ENCODE results near the gene C2orf66. TPM values are rescaled to one million over a fixed set of nuclear protein-coding genes. Genes with fewer than 3 reads are reported as not detected.

C2orf66 gene
- total RNA-seq, 1 experiment from 2014 or later = not detected

DNA sequence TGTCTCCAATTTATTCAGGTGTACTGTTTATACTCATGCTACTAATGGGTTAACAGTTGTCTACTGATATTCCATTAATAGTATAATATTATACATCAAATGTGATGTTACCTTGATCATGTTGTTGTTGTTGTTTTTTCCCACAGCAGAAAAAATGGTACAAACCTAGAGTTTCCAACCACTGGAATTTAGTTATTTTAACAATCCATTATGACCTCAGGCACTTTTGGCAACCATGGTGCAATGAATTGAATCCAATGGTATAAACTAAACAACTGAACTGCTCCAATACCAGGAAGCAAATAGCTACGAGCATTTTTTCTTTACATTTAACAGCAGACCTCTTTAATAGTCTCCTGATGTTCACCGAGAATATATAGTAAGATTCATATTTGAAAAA is 31.0 kb upstream of the C2orf66 start:
- Histone ChIP-seq H3K4me3 (replicated peaks in 1 of 2; ENCODE audit: low read depth in 1 of 2, low read length in 2 of 2) (no peak overlapping the region), H3K27me3 (ENCODE audit: insufficient read depth, low read length) (no peaks in the 10 kb centered on the region), H3K9me2 (ENCODE audit: insufficient read depth) (no peaks in the 10 kb centered on the region), H2AFZ (ENCODE audit: low read depth, low read length, poor library complexity, severe bottlenecking) (no peak overlapping the region), H3K9me3 (ENCODE audit: control insufficient read depth in 1 of 2, insufficient read depth in 1 of 2, low read depth in 1 of 2, low read length in 2 of 2) (no peaks in the 10 kb centered on the region), H3K9ac (ENCODE audit: low read length) (no peak overlapping the region), H3K79me2 (ENCODE audit: insufficient read depth, low read length) (no peaks in the 10 kb centered on the region), H3K4me1 (ENCODE audit: control insufficient read depth in 1 of 2, insufficient read depth in 2 of 2, low read length in 2 of 2) (no peaks in the 10 kb centered on the region), H3K27ac (ENCODE audit: low read depth, low read length) (no peak overlapping the region), H3K36me3 (ENCODE audit: control insufficient read depth in 1 of 2, insufficient read depth in 2 of 2, low read length in 2 of 2) (no peaks in the 10 kb centered on the region; a peak in 2 of 4 replicates), H4K20me1 (ENCODE audit: insufficient read depth) (no peaks in the 10 kb centered on the region), H3K4me2 (ENCODE audit: low read length) (no peak overlapping the region)
- intact Hi-C loops (cut with micrococcal nuclease) = no loop called here
- ChIA-PET POLR2A (no interaction called here), RAD21 (ENCODE audit: low non-redundant PET in 1 of 2, low total read pairs in 2 of 2, uncharacterized antibody in 2 of 2, unreplicated experiment in 2 of 2) (no interaction called here), CTCF (no interaction called here)
- no TSS peak for BruUV-seq (replicated peaks)
- TF ChIP-seq SRF (IDR thresholded peaks at IDR 0.05; ENCODE audit: low read depth) (no peak), POLR2A (IDR thresholded peaks at IDR 0.05; ENCODE audit: borderline replicate concordance, extremely low read depth, insufficient read depth, insufficient read length) (no peak)
- TF ChIP-seq, protein P1, sequence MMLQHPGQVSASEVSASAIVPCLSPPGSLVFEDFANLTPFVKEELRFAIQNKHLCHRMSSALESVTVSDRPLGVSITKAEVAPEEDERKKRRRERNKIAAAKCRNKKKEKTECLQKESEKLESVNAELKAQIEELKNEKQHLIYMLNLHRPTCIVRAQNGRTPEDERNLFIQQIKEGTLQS (IDR thresholded peaks at IDR 0.05) = no peak
- DNase-seq (ENCODE audit: low read depth, low spot score) (no peak), ATAC-seq (no peak)

DNA sequence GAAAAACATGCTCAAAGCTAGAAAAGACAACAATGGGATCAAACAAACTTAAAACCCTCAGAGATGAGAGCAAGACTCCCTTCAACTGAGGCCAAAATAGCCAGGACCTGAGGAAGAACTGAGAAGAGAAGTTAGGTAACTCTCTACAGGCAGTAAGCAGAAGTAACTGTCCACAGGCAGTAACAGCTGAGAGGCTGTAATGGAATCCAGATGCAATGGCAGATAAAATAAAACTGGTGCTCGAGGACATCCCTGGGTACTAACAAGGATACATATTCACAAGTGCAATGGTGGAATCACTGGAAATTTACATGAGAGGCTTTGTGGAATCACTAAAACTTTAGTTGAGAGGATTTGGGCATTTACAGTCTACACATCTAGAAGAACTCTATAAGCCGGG is 30.4 kb upstream of the C2orf66 start:
- no TSS peak for BruUV-seq (replicated peaks)
- Histone ChIP-seq H4K20me1 (ENCODE audit: insufficient read depth) (no peaks in the 10 kb centered on the region), H3K9me3 (ENCODE audit: control insufficient read depth in 1 of 2, insufficient read depth in 1 of 2, low read depth in 1 of 2, low read length in 2 of 2) (no peaks in the 10 kb centered on the region), H3K4me2 (ENCODE audit: low read length) (no peak overlapping the region), H3K9me2 (ENCODE audit: insufficient read depth) (no peaks in the 10 kb centered on the region), H3K27me3 (ENCODE audit: insufficient read depth, low read length) (no peaks in the 10 kb centered on the region), H3K9ac (ENCODE audit: low read length) (no peak overlapping the region), H3K27ac (ENCODE audit: low read depth, low read length) (no peak overlapping the region), H3K36me3 (ENCODE audit: control insufficient read depth in 1 of 2, insufficient read depth in 2 of 2, low read length in 2 of 2) (no peaks in the 10 kb centered on the region; a peak in 2 of 4 replicates), H3K4me3 (replicated peaks in 1 of 2; ENCODE audit: low read depth in 1 of 2, low read length in 2 of 2) (no peak overlapping the region), H3K79me2 (ENCODE audit: insufficient read depth, low read length) (no peaks in the 10 kb centered on the region), H2AFZ (ENCODE audit: low read depth, low read length, poor library complexity, severe bottlenecking) (no peak overlapping the region), H3K4me1 (ENCODE audit: control insufficient read depth in 1 of 2, insufficient read depth in 2 of 2, low read length in 2 of 2) (no peaks in the 10 kb centered on the region)
- POLR2A ChIA-PET = no interaction called here
- TF ChIP-seq EGR1 (IDR thresholded peaks at IDR 0.05; ENCODE audit: low read depth) (no peak), POLR2AphosphoS5 (IDR thresholded peaks at IDR 0.05; ENCODE audit: low read depth, low read length) (no peak), FOSL1 (IDR thresholded peaks at IDR 0.05; ENCODE audit: low read depth) (no peak), RAD21 (IDR thresholded peaks at IDR 0.05; ENCODE audit: low read depth) (no peak), POLR2A (IDR thresholded peaks at IDR 0.05; ENCODE audit: borderline replicate concordance, extremely low read depth, insufficient read depth, insufficient read length) (no peak)
- TF ChIP-seq, protein P2, sequence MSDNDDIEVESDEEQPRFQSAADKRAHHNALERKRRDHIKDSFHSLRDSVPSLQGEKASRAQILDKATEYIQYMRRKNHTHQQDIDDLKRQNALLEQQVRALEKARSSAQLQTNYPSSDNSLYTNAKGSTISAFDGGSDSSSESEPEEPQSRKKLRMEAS (IDR thresholded peaks at IDR 0.05) = no peak
- TF ChIP-seq, protein P3, sequence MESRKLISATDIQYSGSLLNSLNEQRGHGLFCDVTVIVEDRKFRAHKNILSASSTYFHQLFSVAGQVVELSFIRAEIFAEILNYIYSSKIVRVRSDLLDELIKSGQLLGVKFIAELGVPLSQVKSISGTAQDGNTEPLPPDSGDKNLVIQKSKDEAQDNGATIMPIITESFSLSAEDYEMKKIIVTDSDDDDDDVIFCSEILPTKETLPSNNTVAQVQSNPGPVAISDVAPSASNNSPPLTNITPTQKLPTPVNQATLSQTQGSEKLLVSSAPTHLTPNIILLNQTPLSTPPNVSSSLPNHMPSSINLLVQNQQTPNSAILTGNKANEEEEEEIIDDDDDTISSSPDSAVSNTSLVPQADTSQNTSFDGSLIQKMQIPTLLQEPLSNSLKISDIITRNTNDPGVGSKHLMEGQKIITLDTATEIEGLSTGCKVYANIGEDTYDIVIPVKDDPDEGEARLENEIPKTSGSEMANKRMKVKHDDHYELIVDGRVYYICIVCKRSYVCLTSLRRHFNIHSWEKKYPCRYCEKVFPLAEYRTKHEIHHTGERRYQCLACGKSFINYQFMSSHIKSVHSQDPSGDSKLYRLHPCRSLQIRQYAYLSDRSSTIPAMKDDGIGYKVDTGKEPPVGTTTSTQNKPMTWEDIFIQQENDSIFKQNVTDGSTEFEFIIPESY (IDR thresholded peaks at IDR 0.05; ENCODE audit: extremely low read depth, insufficient replicate concordance, low read length) = no peak
- intact Hi-C loops (cut with micrococcal nuclease) = no loop called here
- ATAC-seq (no peak), DNase-seq (ENCODE audit: low read depth, low spot score) (no peak)
- RAD21 ChIA-PET (ENCODE audit: low non-redundant PET in 1 of 2, low total read pairs in 2 of 2, uncharacterized antibody in 2 of 2, unreplicated experiment in 2 of 2) = no interaction called here
- CTCF ChIA-PET = no interaction called here

All from HCT116 (cell line).